CD8-positive, alpha-beta memory T cell (primary cell): ENCODE data around the gene CSTPP1. TPM values are rescaled to one million over a fixed set of nuclear protein-coding genes. Genes with fewer than 3 reads are reported as not detected.

Experiments
- CTCF ChIA-PET: fragments of 350-600 bp; sonication (Branson Sonifier 250); formaldehyde crosslinking; loops from one replicate; lab custom pipeline; 2021; ENCODE audit warnings: antibody characterized with exemption; lab: Charles Lee
- POLR2A ChIA-PET: fragments of 350-600 bp; sonication (Branson Sonifier 250); formaldehyde crosslinking; loops from one replicate; lab custom pipeline; 2021; ENCODE audit warnings: antibody characterized with exemption; lab: Charles Lee
- DNase-seq, 5 donors: peaks; one replicate each; pipeline versions ENCODE4 v3.0.0 to v3.0.0-alpha.2; 2020 to 2022; ENCODE audit warnings: mixed read lengths in 1 of 5
- H3K27ac ChIP-seq: one replicate; pipeline ENCODE4 v1.7.0; 2013; ENCODE audit warnings: low read depth, mild to moderate bottlenecking, low read length, moderate library complexity
- H3K27me3 ChIP-seq: 2 replicates; pipeline ENCODE4 v1.7.0; 2013; ENCODE audit warnings: low read length, mild to moderate bottlenecking; ENCODE audit not compliant: insufficient read depth, poor library complexity, severe bottlenecking
- H3K36me3 ChIP-seq: 2 replicates; pipeline ENCODE4 v1.7.0; 2013; ENCODE audit warnings: mild to moderate bottlenecking, low read length, moderate library complexity; ENCODE audit not compliant: insufficient read depth
- H3K4me1 ChIP-seq: 2 replicates; pipeline ENCODE4 v1.7.0; 2013; ENCODE audit warnings: mild to moderate bottlenecking, low read length, moderate library complexity; ENCODE audit not compliant: insufficient read depth
- H3K4me3 ChIP-seq: 2 replicates; pipeline ENCODE4 v1.7.0; 2013; ENCODE audit warnings: mild to moderate bottlenecking, low read length
- H3K9me3 ChIP-seq: 2 replicates; pipeline ENCODE4 v1.7.0; 2013; ENCODE audit warnings: mild to moderate bottlenecking, low read length
- H3K27ac Mint-ChIP-seq, 8 donors: one replicate each; pipeline ENCODE4 v1.8.0; 2020 to 2021; ENCODE audit warnings: mixed read lengths in 8 of 8, mild to moderate bottlenecking in 6 of 8, inconsistent platforms in 3 of 8, moderate library complexity in 3 of 8
- H3K27me3 Mint-ChIP-seq, 2 donors: one replicate each; pipeline ENCODE4 v1.8.0; 2020 to 2021; ENCODE audit warnings: mixed read lengths in 2 of 2, mild to moderate bottlenecking in 1 of 2, moderate library complexity in 1 of 2
- H3K36me3 Mint-ChIP-seq, 3 donors: one replicate each; pipeline ENCODE4 v1.8.0; 2020 to 2021; ENCODE audit warnings: mixed read lengths in 3 of 3, inconsistent platforms in 1 of 3, mild to moderate bottlenecking in 1 of 3
- H3K4me1 Mint-ChIP-seq, 3 donors: one replicate each; pipeline ENCODE4 v1.8.0; 2020 to 2021; ENCODE audit warnings: mixed read lengths in 3 of 3, inconsistent platforms in 1 of 3, mild to moderate bottlenecking in 1 of 3
- H3K4me3 Mint-ChIP-seq, 7 donors: one replicate each; pipeline ENCODE4 v1.8.0; 2020 to 2021; ENCODE audit warnings: mixed read lengths in 7 of 7, mild to moderate bottlenecking in 6 of 7, moderate library complexity in 4 of 7, inconsistent platforms in 2 of 7
- H3K9me3 Mint-ChIP-seq, 5 donors: one replicate each; pipeline ENCODE4 v1.8.0; 2020 to 2022; ENCODE audit warnings: mixed read lengths in 5 of 5, mild to moderate bottlenecking in 3 of 5, moderate library complexity in 2 of 5, inconsistent platforms in 1 of 5
- polyA plus RNA-seq: library from polyadenylated mRNA; unstranded; fragments of 300-500 nt; fragmentation: Illumina TruSeq; gene quantifications from one replicate; pipeline ENCODE4 v1.2.3, GENCODE V29; 2021
- total RNA-seq, 2 experiments: library from RNA; stranded (reverse); gene quantifications; one replicate each; pipeline ENCODE4 v1.2.3, GENCODE V29; 2021

The CSTPP1 gene
- total and polyA plus RNA-seq, 3 experiments from 2014 or later: 16.9 to 19.7 (median 18.4) TPM

GRCh38 chr11:46914363-46914762, 22.2 kb upstream of the CSTPP1 start:
- no peak for DNase-seq
- H3K27me3 Mint-ChIP-seq: peaks cover 39 to 79% of the 10 kb centered on the region in 2 donors
- Histone ChIP-seq H3K36me3 (no peaks in the 10 kb centered on the region), H3K4me3 (no peak overlapping the region), H3K27me3 (peaks cover 50% of the 10 kb centered on the region), H3K9me3 (no peaks in the 10 kb centered on the region), H3K4me1 (peaks cover 20% of the 10 kb centered on the region), H3K27ac (no peak overlapping the region)
- no peak overlapping the region for H3K27ac Mint-ChIP-seq
- no peak overlapping the region for H3K4me3 Mint-ChIP-seq
- H3K9me3 Mint-ChIP-seq: no peaks in the 10 kb centered on the region
- no peaks in the 10 kb centered on the region for H3K36me3 Mint-ChIP-seq
- H3K4me1 Mint-ChIP-seq: peaks cover 21 to 24% (median 22%) of the 10 kb centered on the region in 3 donors
- ChIA-PET CTCF (interaction anchor here (1.1 kb wide), 1 partner anchor 239 kb away, joined by 3 read pairs; no protein-coding TSS in a partner anchor), POLR2A (no interaction called here)

- POLR2A ChIA-PET: no interaction called here
- peaks cover 20% of the 10 kb centered on the region for H3K4me1 ChIP-seq
- no peak overlapping the region for H3K4me3 ChIP-seq
- H3K27me3 ChIP-seq: peaks cover 53% of the 10 kb centered on the region
- H3K27ac ChIP-seq: no peak overlapping the region
- H3K9me3 Mint-ChIP-seq: no peaks in the 10 kb centered on the region
- H3K4me1 Mint-ChIP-seq: peaks cover 26 to 30% (median 26%) of the 10 kb centered on the region in 3 donors
- CTCF ChIA-PET: no interaction called here
- DNase-seq: no peak
- H3K9me3 ChIP-seq: no peaks in the 10 kb centered on the region
- no peaks in the 10 kb centered on the region for H3K36me3 Mint-ChIP-seq
- no peak overlapping the region for H3K27ac Mint-ChIP-seq
- peak overlapping the region in 1 of 7 donors; percentile 9 for H3K4me3 Mint-ChIP-seq
- H3K36me3 ChIP-seq: no peaks in the 10 kb centered on the region
- H3K27me3 Mint-ChIP-seq: peaks cover 39 to 81% of the 10 kb centered on the region in 2 donors
Observed at GRCh38 chr11:46914910-46915309, 21.7 kb upstream of the CSTPP1 start.

- Mint-ChIP-seq H3K4me1 (peaks cover 28 to 32% (median 28%) of the 10 kb centered on the region in 3 donors), H3K4me3 (peak overlapping the region; percentile 75 to 89 (median 81)), H3K27ac (peak overlapping the region in 2 of 8 donors; percentile 18 to 19), H3K36me3 (no peaks in the 10 kb centered on the region), H3K9me3 (no peaks in the 10 kb centered on the region), H3K27me3 (peaks cover 37 to 71% of the 10 kb centered on the region in 2 donors)
- peak in 1 of 5 donors; percentile 9 for DNase-seq
- ChIA-PET CTCF (interaction anchor here (0.9 to 1.4 kb wide), 4 partner anchors 10 to 239 kb away, joined by 3 to 4 read pairs (median 3); no protein-coding TSS in a partner anchor), POLR2A (interaction anchor here (0.6 to 0.7 kb wide), 2 partner anchors 358 to 673 kb away, joined by 3 to 4 read pairs; no protein-coding TSS in a partner anchor)
- Histone ChIP-seq H3K4me1 (peaks cover 20% of the 10 kb centered on the region), H3K36me3 (no peaks in the 10 kb centered on the region), H3K27ac (no peak overlapping the region), H3K27me3 (peaks cover 53% of the 10 kb centered on the region), H3K9me3 (no peaks in the 10 kb centered on the region), H3K4me3 (peak overlapping the region; percentile 66)
Observed at GRCh38 chr11:46916286-46917108, 20.1 kb upstream of the CSTPP1 start.

GRCh38 chr11:46917109-46917761, 19.3 kb upstream of the CSTPP1 start:
- POLR2A ChIA-PET: interaction anchor here (0.6 to 0.7 kb wide), 3 partner anchors 68 to 674 kb away, joined by 3 to 4 read pairs (median 3); no protein-coding TSS in a partner anchor
- H3K27me3 ChIP-seq: peaks cover 53% of the 10 kb centered on the region
- no peaks in the 10 kb centered on the region for H3K9me3 Mint-ChIP-seq

GRCh38 chr11:46917762-46918082, 18.8 kb upstream of the CSTPP1 start:
- Histone ChIP-seq H3K4me3 (peak overlapping the region; percentile 66), H3K9me3 (no peaks in the 10 kb centered on the region), H3K36me3 (no peaks in the 10 kb centered on the region), H3K27ac (no peak overlapping the region), H3K27me3 (peaks cover 53% of the 10 kb centered on the region), H3K4me1 (peaks cover 20% of the 10 kb centered on the region)
- DNase-seq: no peak
- peak overlapping the region; percentile 75 to 87 (median 81) for H3K4me3 Mint-ChIP-seq
- ChIA-PET POLR2A (interaction anchor here (0.6 kb wide), 1 partner anchor 67 kb away, joined by 3 read pairs; no protein-coding TSS in a partner anchor), CTCF (no interaction called here)
- H3K36me3 Mint-ChIP-seq: no peaks in the 10 kb centered on the region
- H3K27me3 Mint-ChIP-seq: peaks cover 34 to 63% of the 10 kb centered on the region in 2 donors
- peak overlapping the region in 2 of 8 donors; percentile 63 to 94 for H3K27ac Mint-ChIP-seq
- H3K9me3 Mint-ChIP-seq: no peaks in the 10 kb centered on the region
- H3K4me1 Mint-ChIP-seq: peaks cover 28 to 32% (median 28%) of the 10 kb centered on the region in 3 donors

More at GRCh38 chr11:46917109-46917761, 19.3 kb upstream of the CSTPP1 start:
- peak in 2 of 5 donors; percentile 9 to 16 for DNase-seq
- Histone ChIP-seq H3K9me3 (no peaks in the 10 kb centered on the region), H3K4me1 (peaks cover 20% of the 10 kb centered on the region), H3K36me3 (no peaks in the 10 kb centered on the region), H3K27ac (no peak overlapping the region), H3K4me3 (peak overlapping the region; percentile 66)
- Mint-ChIP-seq H3K36me3 (no peaks in the 10 kb centered on the region), H3K27ac (peak overlapping the region in 1 of 8 donors; percentile 19), H3K27me3 (peaks cover 37 to 68% of the 10 kb centered on the region in 2 donors), H3K4me3 (peak overlapping the region; percentile 75 to 89 (median 81)), H3K4me1 (peaks cover 28 to 32% (median 28%) of the 10 kb centered on the region in 3 donors)
- CTCF ChIA-PET: interaction anchor here (0.9 to 1.4 kb wide), 4 partner anchors 11 to 238 kb away, joined by 3 to 4 read pairs (median 3); no protein-coding TSS in a partner anchor

GRCh38 chr11:46918083-46918787, 18.3 kb upstream of the CSTPP1 start, which contains the start of gene LRP4:
Gene LRP4 (minus strand): TSS chr11:46918550. CDS start chr11:46918379, 171 bp downstream.
- ChIA-PET CTCF (no interaction called here), POLR2A (no interaction called here)
- Mint-ChIP-seq H3K4me3 (peak within 1 kb of the TSS; percentile 77 to 90 (median 81)), H3K9me3 (no peaks in the 10 kb centered on the region), H3K4me1 (peaks cover 28 to 32% (median 28%) of the 10 kb centered on the region in 3 donors), H3K36me3 (no peaks in the 10 kb centered on the region), H3K27ac (peak within 1 kb of the TSS in 4 of 8 donors; percentile 13 to 94 (median 61)), H3K27me3 (peaks cover 34 to 58% of the 10 kb centered on the region in 2 donors)
- H3K4me3 ChIP-seq: peak within 1 kb of the TSS; percentile 66
- H3K27me3 ChIP-seq: peaks cover 52% of the 10 kb centered on the region
- no peak within 1 kb of the TSS for H3K27ac ChIP-seq
- H3K36me3 ChIP-seq: no peaks in the 10 kb centered on the region
- H3K4me1 ChIP-seq: peaks cover 20% of the 10 kb centered on the region
- H3K9me3 ChIP-seq: no peaks in the 10 kb centered on the region
- peak in 4 of 5 donors; percentile 15 to 38 (median 30) for DNase-seq

- H3K9me3 Mint-ChIP-seq: no peaks in the 10 kb centered on the region
Observed at GRCh38 chr11:46918788-46919513, 17.6 kb upstream of the CSTPP1 start.

More at GRCh38 chr11:46918788-46919513, 17.6 kb upstream of the CSTPP1 start:
- peak overlapping the region in 3 of 8 donors; percentile 13 to 59 (median 53) for H3K27ac Mint-ChIP-seq
- H3K9me3 ChIP-seq: no peaks in the 10 kb centered on the region
- peaks cover 44% of the 10 kb centered on the region for H3K27me3 ChIP-seq
- peaks cover 28 to 32% (median 28%) of the 10 kb centered on the region in 3 donors for H3K4me1 Mint-ChIP-seq
- H3K4me3 Mint-ChIP-seq: peak overlapping the region; percentile 76 to 90 (median 79)
- no peaks in the 10 kb centered on the region for H3K36me3 Mint-ChIP-seq
- H3K4me1 ChIP-seq: peaks cover 20% of the 10 kb centered on the region
- no peaks in the 10 kb centered on the region for H3K36me3 ChIP-seq
- no peak overlapping the region for H3K4me3 ChIP-seq
- no peak overlapping the region for H3K27ac ChIP-seq
- no peak for DNase-seq
- ChIA-PET POLR2A (interaction anchor here (0.6 kb wide), 1 partner anchor 259 kb away, joined by 4 read pairs; no protein-coding TSS in a partner anchor), CTCF (no interaction called here)
- H3K27me3 Mint-ChIP-seq: peaks cover 34 to 51% of the 10 kb centered on the region in 2 donors
